Panc1 (cell line): ENCODE data around the gene NFIB. TPM values are rescaled to one million over a fixed set of nuclear protein-coding genes. Genes with fewer than 3 reads are reported as not detected.

Source experiments
- ATAC-seq: fragments of 200-7000 bp; cut with Tn5 transposase; 2 replicates; pipeline ENCODE4 v1.9.1; 2020; ENCODE audit warnings: mild to moderate bottlenecking, moderate library complexity
- BruUV-seq: library from RNA; stranded (reverse); fragments of 400-500 nt; replicated peaks from 2 replicates; lab custom pipeline; 2021; lab: Mats Ljungman, UMichigan
- CTCF ChIA-PET: fragments of 300-600 bp; sonication (Branson Sonifier 250); formaldehyde crosslinking; loops from one replicate; lab custom pipeline; 2022; ENCODE audit warnings: antibody characterized with exemption; lab: Charles Lee
- POLR2A ChIA-PET: fragments of 300-600 bp; sonication (Branson Sonifier 250); formaldehyde crosslinking; loops from one replicate; lab custom pipeline; 2022; ENCODE audit warnings: antibody characterized with exemption; lab: Charles Lee
- DNase-seq: peaks from one replicate; pipeline ENCODE4 v3.0.0-alpha.2; 2010; ENCODE audit warnings: low read depth, low spot score
- H3K27ac ChIP-seq: 2 replicates; pipeline ENCODE4 v1.5.1; 2011; ENCODE audit warnings: mild to moderate bottlenecking, low read length, inconsistent platforms
- H3K27me3 ChIP-seq: fragments of 200-500 bp; sonication (Bioruptor generic); 2 replicates; pipeline ENCODE4 v1.6.0; 2014; ENCODE audit warnings: low read length, inconsistent platforms; ENCODE audit not compliant: control insufficient read depth, insufficient read depth
- H3K36me3 ChIP-seq: fragments of 200-500 bp; sonication (Bioruptor generic); 2 replicates; pipeline ENCODE4 v1.5.1; 2014; ENCODE audit warnings: inconsistent platforms, mild to moderate bottlenecking, low read length, moderate library complexity; ENCODE audit not compliant: control insufficient read depth, insufficient read depth
- H3K4me1 ChIP-seq: 2 replicates; pipeline ENCODE4 v1.5.1; 2011; ENCODE audit warnings: inconsistent platforms, mild to moderate bottlenecking, low read length, moderate library complexity; ENCODE audit not compliant: control insufficient read depth, insufficient read depth
- H3K4me3 ChIP-seq, 2 experiments: 2 replicates each; pipeline ENCODE4 v1.5.1; 2011 to 2012; ENCODE audit warnings: low read depth in 2 of 2, low read length in 2 of 2, mild to moderate bottlenecking in 2 of 2, inconsistent platforms in 1 of 2, moderate library complexity in 1 of 2
- H3K9me3 ChIP-seq: fragments of 200-500 bp; sonication (Bioruptor generic); 2 replicates; pipeline ENCODE4 v1.5.1; 2014; ENCODE audit warnings: low read depth, mild to moderate bottlenecking, inconsistent platforms, low read length, moderate library complexity; ENCODE audit not compliant: control insufficient read depth, insufficient read depth
- CTCF ChIP-seq: fragments of 450-650 bp; IDR thresholded peaks from 2 replicates; pipeline ENCODE4 v1.5.1; 2017; ENCODE audit warnings: mild to moderate bottlenecking
- POLR2AphosphoS5 ChIP-seq: IDR thresholded peaks from 2 replicates; pipeline ENCODE4 v1.6.1; 2012; ENCODE audit warnings: mild to moderate bottlenecking, low read depth, low read length, moderate library complexity
- REST ChIP-seq, 2 experiments: IDR thresholded peaks; 2 replicates each; pipeline ENCODE4 v1.6.1; 2011 to 2012; ENCODE audit warnings: low read depth in 2 of 2, control low read depth in 1 of 2, low read length in 1 of 2, mild to moderate bottlenecking in 1 of 2, moderate library complexity in 1 of 2; ENCODE audit not compliant: insufficient read depth in 1 of 2
- SIN3A ChIP-seq: IDR thresholded peaks from 2 replicates; pipeline ENCODE4 v1.6.1; 2012; ENCODE audit warnings: low read depth, mild to moderate bottlenecking, low read length, moderate library complexity, borderline replicate concordance; ENCODE audit not compliant: insufficient read depth
- TCF7L2 ChIP-seq: IDR thresholded peaks from 2 replicates; pipeline ENCODE4 v1.6.1; 2011; ENCODE audit warnings: mild to moderate bottlenecking, low read depth, low read length, inconsistent platforms
- in situ Hi-C: cut with HindIII; loops from 2 replicates; pipeline ENCODE4 v1.10.0; 2016; ENCODE audit warnings: low sequenced_read_pairs, low pct_unique_long_range_greater_than_20kb
- intact Hi-C: fragments of 100-400 bp; cut with micrococcal nuclease; formaldehyde crosslinking; loops from one replicate; pipeline ENCODE4 v1.10.0; 2022; ENCODE audit not compliant: unreplicated experiment
- total RNA-seq: library from RNA; stranded (reverse); gene quantifications from one replicate; pipeline ENCODE4 v1.2.1, GENCODE V29; 2021; ENCODE audit not compliant: unreplicated experiment

Gene NFIB
- total RNA-seq, 1 experiment from 2014 or later = 26.7 TPM

DNA sequence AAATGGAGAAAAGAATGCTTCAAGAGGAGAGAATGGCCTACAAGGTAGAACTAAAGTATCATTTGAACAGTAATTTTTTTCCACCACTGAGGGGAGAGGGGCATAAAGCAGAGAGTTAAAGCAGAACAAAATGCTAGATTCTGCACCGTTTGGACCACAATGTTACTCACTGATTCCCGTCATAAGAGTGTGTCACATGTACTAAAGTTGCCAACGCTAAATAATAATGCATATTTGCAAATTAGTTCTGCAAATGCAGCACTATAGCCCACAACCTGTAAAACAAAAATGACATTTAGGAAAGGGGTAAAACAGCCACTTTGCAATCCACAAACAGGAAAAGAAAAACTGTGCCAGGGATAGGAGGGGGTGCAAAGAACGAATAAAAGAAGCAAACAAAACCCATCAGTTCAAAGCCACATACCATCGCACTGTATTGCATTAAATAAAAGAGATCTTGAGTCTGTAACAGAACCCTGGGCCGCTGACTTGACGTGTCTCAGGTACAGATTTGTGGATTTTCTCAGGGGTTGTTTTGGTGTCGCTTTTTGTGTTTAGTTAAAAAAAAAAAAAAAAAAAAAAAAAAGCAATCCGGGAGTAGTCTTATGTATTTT, 7.7 kb upstream of the NFIB start:
- Histone ChIP-seq H3K4me3 (peak overlapping the region; percentile 48 to 53), H3K27me3 (no peaks in the 10 kb centered on the region), H3K4me1 (peaks cover 4% of the 10 kb centered on the region), H3K36me3 (no peaks in the 10 kb centered on the region), H3K9me3 (no peaks in the 10 kb centered on the region), H3K27ac (peak overlapping the region; percentile 84)
- TSS peak; percentile 90 for BruUV-seq
- ATAC-seq (no peak), DNase-seq (no peak)
- in situ Hi-C loops (no loop called here), intact Hi-C loops (no loop called here)
- ChIA-PET CTCF (interaction anchor here (0.5 kb wide), 1 partner anchor 51 kb away, joined by 7 read pairs; no protein-coding TSS in a partner anchor), POLR2A (no interaction called here)
- TF ChIP-seq SIN3A = no peak
- TF ChIP-seq POLR2AphosphoS5 = no peak
- TF ChIP-seq CTCF = no peak
- no peak for TF ChIP-seq REST (IDR thresholded peaks at IDR 0.05; ENCODE audit: insufficient read depth in 1 of 2, low read depth in 2 of 2, low read length in 1 of 2)
- TF ChIP-seq TCF7L2 = no peak

DNA sequence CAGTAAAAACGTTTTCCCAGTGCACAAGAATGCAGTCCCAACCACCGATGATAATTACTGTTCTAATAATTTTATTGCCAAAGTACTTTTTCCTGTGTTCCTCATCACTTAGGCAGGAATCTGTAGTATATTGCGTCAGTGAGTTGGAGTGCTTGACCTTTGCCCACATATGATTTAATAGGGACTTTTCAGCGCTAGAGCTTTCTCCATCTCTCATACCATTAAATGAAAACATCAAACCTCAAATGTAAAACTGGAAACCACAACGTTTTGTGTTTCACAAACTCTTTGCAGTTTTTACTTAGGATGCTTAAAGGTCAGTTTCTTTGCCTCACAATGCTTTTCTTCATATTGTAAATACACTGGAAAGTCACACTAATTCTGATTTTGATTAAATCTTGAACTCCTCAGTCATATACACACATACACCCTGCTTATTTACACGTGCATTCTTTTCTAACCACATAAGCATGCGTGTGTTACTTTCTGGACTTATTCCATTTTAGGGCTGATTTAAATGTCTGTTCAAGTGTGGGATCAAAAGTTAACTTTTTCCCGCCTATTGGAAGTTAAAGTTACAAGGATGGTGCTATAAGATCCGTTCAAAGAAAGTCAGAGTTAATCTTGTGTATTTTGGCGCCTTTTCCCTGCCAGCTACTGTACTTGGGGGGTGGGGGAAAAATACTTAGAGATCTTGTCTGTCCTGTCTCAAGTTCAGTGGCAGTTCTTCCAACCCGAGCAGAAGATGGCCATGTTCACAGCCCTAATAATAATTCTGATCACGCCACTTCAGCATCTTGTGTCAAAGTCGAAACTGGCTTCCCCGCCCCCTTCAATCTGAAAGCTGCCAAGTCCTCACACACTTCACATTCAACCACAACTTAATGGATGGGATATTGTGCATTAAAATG, 6.6 kb upstream of the NFIB start:
- H3K4me3 ChIP-seq = peak overlapping the region; percentile 48 to 53
- peaks cover 4% of the 10 kb centered on the region for H3K4me1 ChIP-seq
- no peaks in the 10 kb centered on the region for H3K27me3 ChIP-seq
- POLR2A ChIA-PET = interaction anchor here (0.6 kb wide), 1 partner anchor 1526 kb away, joined by 8 read pairs; no protein-coding TSS in a partner anchor
- BruUV-seq = no TSS peak
- in situ Hi-C loops = no loop called here
- no peaks in the 10 kb centered on the region for H3K36me3 ChIP-seq
- intact Hi-C loops = no loop called here
- ATAC-seq (no peak), DNase-seq (no peak)
- no peaks in the 10 kb centered on the region for H3K9me3 ChIP-seq
- TF ChIP-seq SIN3A (no peak), POLR2AphosphoS5 (no peak), REST (IDR thresholded peaks at IDR 0.05; ENCODE audit: insufficient read depth in 1 of 2, low read depth in 2 of 2, low read length in 1 of 2) (no peak), TCF7L2 (no peak), CTCF (no peak)
- CTCF ChIA-PET = no interaction called here
- H3K27ac ChIP-seq = peak overlapping the region; percentile 84
